Measurements from ENCODE around the gene SCRN1.

Gene SCRN1

GRCh38 chr7:29989257-29989995 lies at the start of gene SCRN1:
Gene SCRN1 (minus strand): TSS chr7:29989801. CDS start chr7:29969067, 20,734 bp downstream.
- H3K9ac ChIP-seq (ENCODE audit: insufficient read length), result peak within 1 kb of the TSS; percentile 82
- no peak for DNase-seq (ENCODE audit: low read depth, low spot score)

GRCh38 chr7:30038196-30038980 lies 48.8 kb upstream of the SCRN1 start:
- no peaks in the 10 kb centered on the region for H3K36me3 ChIP-seq (ENCODE audit: insufficient read depth, low read length)
- TF ChIP-seq FOXP2 (optimal IDR thresholded peaks at IDR 0.05; ENCODE audit: control extremely low read depth, extremely low read length, insufficient read depth) (no peak), EZH2 (IDR thresholded peaks at IDR 0.05) (no peak), POLR2AphosphoS5 (IDR thresholded peaks at IDR 0.05; ENCODE audit: borderline replicate concordance, low read depth, low read length) (no peak)
- H3K9ac ChIP-seq (ENCODE audit: insufficient read length), result no peak overlapping the region
- peak overlapping the region; percentile 16 for H3K4me3 ChIP-seq
- no peaks in the 10 kb centered on the region for H3K9me3 ChIP-seq (ENCODE audit: low read depth, low read length)
- no peak for DNase-seq (ENCODE audit: low read depth, low spot score)
- H3K27ac ChIP-seq, result peak overlapping the region; percentile 42; the same call in 1 of the 2 replicates

More at GRCh38 chr7:29989257-29989995, at the start of gene SCRN1:
- H3K36me3 ChIP-seq (ENCODE audit: insufficient read depth, low read length), result no peaks in the 10 kb centered on the region
- no peaks in the 10 kb centered on the region for H3K9me3 ChIP-seq (ENCODE audit: low read depth, low read length)
- TF ChIP-seq EZH2 (IDR thresholded peaks at IDR 0.05) (no peak), FOXP2 (optimal IDR thresholded peaks at IDR 0.05; ENCODE audit: control extremely low read depth, extremely low read length, insufficient read depth) (no peak), POLR2AphosphoS5 (IDR thresholded peaks at IDR 0.05; ENCODE audit: borderline replicate concordance, low read depth, low read length) (no peak)
- peak within 1 kb of the TSS; percentile 96 for H3K4me3 ChIP-seq
- peak within 1 kb of the TSS; percentile 14; the same call in 1 of the 2 replicates for H3K27ac ChIP-seq

- Histone ChIP-seq H3K9me3 (ENCODE audit: low read depth, low read length) (no peaks in the 10 kb centered on the region), H3K27ac (no peak overlapping the region), H3K4me3 (no peak overlapping the region), H3K9ac (ENCODE audit: insufficient read length) (no peak overlapping the region), H3K36me3 (ENCODE audit: insufficient read depth, low read length) (no peaks in the 10 kb centered on the region)
- TF ChIP-seq FOXP2 (optimal IDR thresholded peaks at IDR 0.05; ENCODE audit: control extremely low read depth, extremely low read length, insufficient read depth) (no peak), EZH2 (IDR thresholded peaks at IDR 0.05) (no peak), POLR2AphosphoS5 (IDR thresholded peaks at IDR 0.05; ENCODE audit: borderline replicate concordance, low read depth, low read length) (no peak)
- DNase-seq (ENCODE audit: low read depth, low spot score), result no peak
Measured at GRCh38 chr7:30036220-30036619, 46.6 kb upstream of the SCRN1 start.

- Histone ChIP-seq H3K36me3 (ENCODE audit: insufficient read depth, low read length) (no peaks in the 10 kb centered on the region), H3K4me3 (no peak overlapping the region), H3K9me3 (ENCODE audit: low read depth, low read length) (no peaks in the 10 kb centered on the region), H3K9ac (ENCODE audit: insufficient read length) (no peak overlapping the region), H3K27ac (no peak overlapping the region)
- TF ChIP-seq EZH2 (IDR thresholded peaks at IDR 0.05), result no peak
- TF ChIP-seq FOXP2 (optimal IDR thresholded peaks at IDR 0.05; ENCODE audit: control extremely low read depth, extremely low read length, insufficient read depth), result no peak
- TF ChIP-seq POLR2AphosphoS5 (IDR thresholded peaks at IDR 0.05; ENCODE audit: borderline replicate concordance, low read depth, low read length), result no peak
- no peak for DNase-seq (ENCODE audit: low read depth, low spot score)
Measured at GRCh38 chr7:30034501-30034900, 44.9 kb upstream of the SCRN1 start.

GRCh38 chr7:30032310-30033125 lies 42.9 kb upstream of the SCRN1 start:
- DNase-seq (ENCODE audit: low read depth, low spot score), result no peak
- H3K4me3 ChIP-seq, result no peak overlapping the region
- H3K27ac ChIP-seq, result no peak overlapping the region
- H3K36me3 ChIP-seq (ENCODE audit: insufficient read depth, low read length), result no peaks in the 10 kb centered on the region
- H3K9me3 ChIP-seq (ENCODE audit: low read depth, low read length), result no peaks in the 10 kb centered on the region
- H3K9ac ChIP-seq (ENCODE audit: insufficient read length), result no peak overlapping the region
- TF ChIP-seq EZH2 (IDR thresholded peaks at IDR 0.05) (no peak), FOXP2 (optimal IDR thresholded peaks at IDR 0.05; ENCODE audit: control extremely low read depth, extremely low read length, insufficient read depth) (no peak), POLR2AphosphoS5 (IDR thresholded peaks at IDR 0.05; ENCODE audit: borderline replicate concordance, low read depth, low read length) (no peak)

- DNase-seq (ENCODE audit: low read depth, low spot score), result no peak
- H3K4me3 ChIP-seq, result peak overlapping the region; percentile 95
- H3K27ac ChIP-seq, result 0 out of 2 replicates have a peak overlapping the region, but pooled peaks have one; percentile 5
- H3K9me3 ChIP-seq (ENCODE audit: low read depth, low read length), result no peaks in the 10 kb centered on the region
- TF ChIP-seq POLR2AphosphoS5 (IDR thresholded peaks at IDR 0.05; ENCODE audit: borderline replicate concordance, low read depth, low read length) (no peak), EZH2 (IDR thresholded peaks at IDR 0.05) (no peak), FOXP2 (optimal IDR thresholded peaks at IDR 0.05; ENCODE audit: control extremely low read depth, extremely low read length, insufficient read depth) (no peak)
- peak overlapping the region; percentile 74 for H3K9ac ChIP-seq (ENCODE audit: insufficient read length)
- H3K36me3 ChIP-seq (ENCODE audit: insufficient read depth, low read length), result no peaks in the 10 kb centered on the region
Measured at GRCh38 chr7:30029696-30030095, 40.1 kb upstream of the SCRN1 start.

GRCh38 chr7:30028749-30029635 lies 39.4 kb upstream of the SCRN1 start:
- DNase-seq (ENCODE audit: low read depth, low spot score), result no peak
- peak overlapping the region; percentile 74 for H3K9ac ChIP-seq (ENCODE audit: insufficient read length)
- TF ChIP-seq EZH2 (IDR thresholded peaks at IDR 0.05) (no peak), POLR2AphosphoS5 (IDR thresholded peaks at IDR 0.05; ENCODE audit: borderline replicate concordance, low read depth, low read length) (no peak), FOXP2 (optimal IDR thresholded peaks at IDR 0.05; ENCODE audit: control extremely low read depth, extremely low read length, insufficient read depth) (no peak)
- peak overlapping the region; percentile 95 for H3K4me3 ChIP-seq
- H3K27ac ChIP-seq, result peak overlapping the region; percentile 5; the same call in 1 of the 2 replicates
- no peaks in the 10 kb centered on the region for H3K36me3 ChIP-seq (ENCODE audit: insufficient read depth, low read length)
- no peaks in the 10 kb centered on the region for H3K9me3 ChIP-seq (ENCODE audit: low read depth, low read length)
